Muscle layer of colon (tissue), 2 donors: ENCODE measurements around the gene RPL18.
A peak's percentile ranks its signal among the peaks of the same experiment; 100 is the strongest.
"Not testable (repeated sequence)": the region's sequence is repeated elsewhere in the genome, so short reads cannot be mapped to it uniquely, and the experiment has no call there.

Experiments
- H3K27ac ChIP-seq: one replicate; pipeline ENCODE4 v1.7.0; 2013; ENCODE audit warnings: low read depth, mild to moderate bottlenecking, low read length, moderate library complexity
- H3K27me3 ChIP-seq, 2 donors: one replicate each; pipeline ENCODE4 v1.7.0; 2013; ENCODE audit warnings: low read length in 2 of 2, mild to moderate bottlenecking in 2 of 2; ENCODE audit not compliant: insufficient read depth in 2 of 2, control insufficient read depth in 1 of 2
- H3K36me3 ChIP-seq: one replicate; pipeline ENCODE4 v1.7.0; 2013; ENCODE audit warnings: mild to moderate bottlenecking, low read length; ENCODE audit not compliant: insufficient read depth
- H3K4me1 ChIP-seq: one replicate; pipeline ENCODE4 v1.7.0; 2013; ENCODE audit warnings: mild to moderate bottlenecking, low read length; ENCODE audit not compliant: insufficient read depth
- H3K4me3 ChIP-seq, 2 donors: one replicate each; pipeline ENCODE4 v1.7.0; 2013; ENCODE audit warnings: low read length in 2 of 2, low read depth in 1 of 2, mild to moderate bottlenecking in 1 of 2, moderate library complexity in 1 of 2
- H3K9ac ChIP-seq: one replicate; pipeline ENCODE4 v1.7.0; 2013; ENCODE audit warnings: low read length
- H3K9me3 ChIP-seq: one replicate; pipeline ENCODE4 v1.7.0; 2013; ENCODE audit warnings: mild to moderate bottlenecking, low read length
- donor health status: abdominal sarcoma.
- donor health status: Adenocarcinoma of cecum.

The RPL18 gene

GRCh38 chr19:48618916-48619691 lies at the start of gene RPL18, which contains the start of gene SPHK2:
TSS of gene RPL18 (minus strand) at chr19:48619178. CDS start at chr19:48619143, 35 bp downstream.
TSS of gene SPHK2 (plus strand) at chr19:48619506. CDS start at chr19:48620515, 1,009 bp downstream.
- peaks cover 29% of the 10 kb centered on the region for H3K36me3 ChIP-seq
- H3K4me3 ChIP-seq = peak within 1 kb of the TSS; percentile 75 to 83
- H3K27me3 ChIP-seq = no peaks in the 10 kb centered on the region
- H3K27ac ChIP-seq = peak within 1 kb of the TSS; percentile 88
- H3K4me1 ChIP-seq = peaks cover 33% of the 10 kb centered on the region
- no peaks in the 10 kb centered on the region for H3K9me3 ChIP-seq
- peak within 1 kb of the TSS; percentile 99 for H3K9ac ChIP-seq

- H3K9ac ChIP-seq = no peak overlapping the region
- no peaks in the 10 kb centered on the region for H3K36me3 ChIP-seq
- H3K27ac ChIP-seq = no peak overlapping the region
- no peaks in the 10 kb centered on the region for H3K9me3 ChIP-seq
- no peak overlapping the region for H3K4me3 ChIP-seq
- no peaks in the 10 kb centered on the region for H3K27me3 ChIP-seq
- H3K4me1 ChIP-seq = no peaks in the 10 kb centered on the region
Observed at GRCh38 chr19:48668761-48669160, 49.8 kb upstream of the RPL18 start.

- Histone ChIP-seq H3K9ac (no peak overlapping the region), H3K4me3 (no peak overlapping the region), H3K4me1 (no peaks in the 10 kb centered on the region), H3K27ac (no peak overlapping the region), H3K9me3 (no peaks in the 10 kb centered on the region), H3K36me3 (no peaks in the 10 kb centered on the region), H3K27me3 (no peaks in the 10 kb centered on the region)
Observed at GRCh38 chr19:48668332-48668731, 49.4 kb upstream of the RPL18 start.

- H3K27me3 ChIP-seq = no peaks in the 10 kb centered on the region
- H3K36me3 ChIP-seq = no peaks in the 10 kb centered on the region
- H3K9me3 ChIP-seq = no peaks in the 10 kb centered on the region
- H3K9ac ChIP-seq = no peak overlapping the region
- no peak overlapping the region for H3K4me3 ChIP-seq
- H3K4me1 ChIP-seq = no peaks in the 10 kb centered on the region
- no peak overlapping the region for H3K27ac ChIP-seq
Observed at GRCh38 chr19:48665786-48666185, 46.8 kb upstream of the RPL18 start.

- Histone ChIP-seq H3K9me3 (no peaks in the 10 kb centered on the region), H3K9ac (no peak overlapping the region), H3K4me1 (no peaks in the 10 kb centered on the region), H3K27me3 (no peaks in the 10 kb centered on the region), H3K36me3 (no peaks in the 10 kb centered on the region), H3K4me3 (no peak overlapping the region), H3K27ac (no peak overlapping the region)
Observed at GRCh38 chr19:48664476-48664875, 45.5 kb upstream of the RPL18 start.

- Histone ChIP-seq H3K4me1 (no peaks in the 10 kb centered on the region), H3K36me3 (no peaks in the 10 kb centered on the region), H3K27me3 (no peaks in the 10 kb centered on the region), H3K27ac (no peak overlapping the region), H3K9ac (no peak overlapping the region), H3K9me3 (no peaks in the 10 kb centered on the region), H3K4me3 (no peak overlapping the region)
Observed at GRCh38 chr19:48663667-48664066, 44.7 kb upstream of the RPL18 start.

GRCh38 chr19:48661711-48662090 lies 42.7 kb upstream of the RPL18 start:
- no peaks in the 10 kb centered on the region for H3K36me3 ChIP-seq
- no peak overlapping the region for H3K27ac ChIP-seq
- no peak overlapping the region for H3K9ac ChIP-seq
- no peaks in the 10 kb centered on the region for H3K9me3 ChIP-seq
- H3K4me3 ChIP-seq = no peak overlapping the region
- no peaks in the 10 kb centered on the region for H3K4me1 ChIP-seq
- H3K27me3 ChIP-seq = no peaks in the 10 kb centered on the region

GRCh38 chr19:48660852-48661710 lies 42.1 kb upstream of the RPL18 start:
- Histone ChIP-seq H3K27me3 (no peaks in the 10 kb centered on the region), H3K4me1 (no peaks in the 10 kb centered on the region), H3K4me3 (peak overlapping the region in 1 of 2 donors; percentile 32), H3K36me3 (no peaks in the 10 kb centered on the region), H3K27ac (peak overlapping the region; percentile 25), H3K9me3 (no peaks in the 10 kb centered on the region), H3K9ac (no peak overlapping the region)

- no peaks in the 10 kb centered on the region for H3K4me1 ChIP-seq
- no peak overlapping the region for H3K27ac ChIP-seq
- no peak overlapping the region for H3K9ac ChIP-seq
- H3K36me3 ChIP-seq = no peaks in the 10 kb centered on the region
- H3K27me3 ChIP-seq = no peaks in the 10 kb centered on the region
- no peaks in the 10 kb centered on the region for H3K9me3 ChIP-seq
- H3K4me3 ChIP-seq = no peak overlapping the region
Observed at GRCh38 chr19:48659768-48660167, 40.8 kb upstream of the RPL18 start.

GRCh38 chr19:48658483-48658882 lies 39.5 kb upstream of the RPL18 start:
- Histone ChIP-seq H3K27ac (no peak overlapping the region), H3K9me3 (no peaks in the 10 kb centered on the region), H3K9ac (no peak overlapping the region), H3K4me1 (no peaks in the 10 kb centered on the region), H3K4me3 (no peak overlapping the region), H3K27me3 (peaks cover 0 to 4% of the 10 kb centered on the region in 2 donors), H3K36me3 (no peaks in the 10 kb centered on the region)

GRCh38 chr19:48657828-48658227 lies 38.9 kb upstream of the RPL18 start:
- H3K27ac ChIP-seq, H3K9me3 ChIP-seq, H3K27me3 ChIP-seq: not testable (repeated sequence)

More at GRCh38 chr19:48657828-48658227, 38.9 kb upstream of the RPL18 start:
- not testable (repeated sequence) for H3K9ac ChIP-seq, H3K4me1 ChIP-seq, H3K4me3 ChIP-seq, H3K36me3 ChIP-seq
